HUDEP-2 (cell line): ENCODE data around the gene SLC24A3.
A peak's percentile ranks its signal among the peaks of the same experiment; 100 is the strongest.

Source experiments
- DNase-seq, 76 experiments: peaks; one replicate each; lab custom pipeline; 2025; ENCODE audit not compliant: unreplicated experiment in 76 of 76; lab: John Stamatoyannopoulos, UW

SLC24A3 gene

DNA sequence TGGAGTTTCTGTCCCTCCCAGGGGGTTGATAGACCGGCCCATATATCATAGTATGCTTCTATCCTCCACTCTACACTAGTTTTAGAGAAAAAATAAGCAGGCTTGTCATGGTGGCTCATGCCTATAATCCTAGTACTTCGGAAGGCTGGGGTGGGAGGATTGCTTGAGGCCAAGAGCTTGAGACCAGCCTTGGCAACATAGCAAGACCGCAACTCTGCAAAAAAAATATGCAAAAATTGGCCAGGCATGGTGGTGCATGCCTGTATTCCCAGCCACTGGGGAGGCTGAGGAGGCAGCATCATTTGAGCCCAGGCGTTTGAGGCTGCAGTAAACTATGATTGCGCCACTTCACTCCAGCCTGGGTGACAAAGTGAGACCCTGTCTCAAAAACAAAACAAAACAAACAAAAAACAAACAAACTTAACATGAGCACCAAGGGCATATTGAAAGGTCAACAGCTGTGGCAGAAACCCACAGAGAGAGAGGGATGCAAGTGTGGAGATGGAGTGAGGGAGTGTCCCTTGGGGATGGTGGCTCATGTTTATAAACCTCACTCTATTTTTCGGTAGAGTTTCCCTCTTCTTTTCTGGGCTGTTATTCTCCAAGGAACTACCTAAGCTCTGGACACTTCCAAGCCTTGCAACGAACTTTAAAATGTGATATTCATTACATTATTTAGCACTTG is 24.1 kb downstream of the SLC24A3 start:
- no peak for DNase-seq

DNA sequence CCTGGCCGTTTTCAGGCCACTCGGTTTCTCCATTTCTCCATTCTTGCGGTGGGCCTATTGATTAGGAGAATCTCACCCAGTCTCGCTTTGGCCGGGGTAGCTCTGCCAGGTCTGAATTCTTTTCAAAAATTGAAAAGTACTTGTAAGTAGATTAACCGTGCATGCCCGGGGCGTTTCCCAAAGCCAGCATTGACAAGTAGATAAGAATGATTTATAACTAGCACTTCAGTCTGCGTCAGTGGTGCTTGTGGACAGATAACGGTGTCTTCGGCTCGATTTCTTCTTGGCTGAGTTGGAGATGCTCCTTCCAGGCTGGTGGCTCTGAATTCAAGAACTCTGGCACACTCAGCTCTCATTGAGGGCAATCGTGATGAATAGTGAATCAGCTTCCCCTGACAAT is 29.0 kb downstream of the SLC24A3 start:
- DNase-seq, result peak in 13 of 76 experiments; percentile 1 to 31 (median 9)

DNA sequence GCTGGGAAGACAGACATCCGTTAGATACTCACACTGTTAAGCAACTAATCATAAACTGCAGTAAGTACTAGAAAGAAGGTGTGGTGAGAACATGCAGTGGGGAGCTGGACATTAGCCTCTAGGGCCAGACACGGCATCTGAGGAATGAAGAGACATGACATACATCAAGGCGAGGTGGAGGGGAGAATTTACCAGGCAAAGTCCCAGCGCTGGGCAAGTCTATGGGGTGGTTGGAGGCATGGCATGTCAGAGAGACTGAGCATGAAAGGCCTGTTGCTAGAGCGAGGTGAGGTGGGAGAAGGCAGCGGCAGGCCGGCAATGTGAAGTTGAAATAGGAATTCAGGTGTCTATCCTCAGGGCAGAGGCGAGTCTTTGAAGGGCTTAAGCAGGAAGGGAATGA is 31.8 kb downstream of the SLC24A3 start:
- DNase-seq, result no peak

DNA sequence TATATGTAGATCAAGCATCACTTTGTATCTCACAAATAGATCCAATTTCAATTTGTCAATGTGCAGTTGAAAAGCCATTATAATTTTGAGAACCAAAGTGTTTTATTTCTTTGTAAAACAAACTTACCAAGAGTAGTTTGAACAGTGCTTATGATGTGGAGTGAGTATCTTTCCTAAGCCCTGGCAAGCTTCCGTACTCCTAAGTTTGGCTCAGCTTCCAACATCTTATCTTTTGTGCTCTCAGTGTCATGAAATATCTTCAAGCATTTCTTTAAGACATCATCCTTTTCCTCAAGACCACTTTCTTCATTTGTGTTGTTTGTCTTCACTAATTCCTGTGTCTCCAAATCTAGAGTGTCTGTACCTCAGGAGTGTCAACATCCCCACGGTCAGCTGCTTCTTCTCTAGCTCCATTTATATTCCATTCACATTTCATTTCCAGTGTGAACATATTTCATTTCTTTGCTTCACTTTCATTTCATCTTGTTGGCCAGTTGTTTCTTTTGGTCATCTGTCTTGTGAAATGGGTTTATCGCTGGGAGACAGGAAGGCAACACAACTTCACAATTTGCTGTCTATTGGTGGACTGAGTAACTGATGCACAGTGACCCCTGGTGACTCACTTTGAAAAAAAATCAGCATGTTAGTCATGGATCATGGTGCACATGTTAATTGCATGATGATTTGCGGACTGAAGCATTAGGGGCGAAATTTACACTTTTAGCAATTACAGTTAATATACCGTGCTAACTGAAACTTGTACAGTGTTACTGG is 36.9 kb downstream of the SLC24A3 start:
- DNase-seq, result peak in 2 of 76 experiments; percentile 1 to 6

DNA sequence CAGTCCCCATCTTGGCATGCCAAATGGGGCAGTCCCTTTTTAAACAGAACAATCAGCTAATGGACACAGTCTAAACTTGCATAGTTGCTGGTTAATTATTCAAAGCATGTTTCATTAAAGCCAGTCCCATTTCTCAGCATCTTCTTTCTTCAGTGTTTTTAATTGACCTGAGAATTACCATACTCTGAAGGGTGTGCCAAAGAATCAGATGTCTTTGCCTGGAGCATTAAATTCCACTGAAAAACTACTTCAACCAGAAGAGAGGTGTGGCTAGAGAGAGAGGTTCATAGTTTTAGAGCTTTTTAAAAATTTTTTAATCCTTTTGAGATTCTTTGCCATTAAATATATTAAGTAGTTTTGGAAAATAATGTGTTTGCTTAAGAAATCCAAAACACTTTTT is 37.9 kb downstream of the SLC24A3 start:
- DNase-seq, result no peak

DNA sequence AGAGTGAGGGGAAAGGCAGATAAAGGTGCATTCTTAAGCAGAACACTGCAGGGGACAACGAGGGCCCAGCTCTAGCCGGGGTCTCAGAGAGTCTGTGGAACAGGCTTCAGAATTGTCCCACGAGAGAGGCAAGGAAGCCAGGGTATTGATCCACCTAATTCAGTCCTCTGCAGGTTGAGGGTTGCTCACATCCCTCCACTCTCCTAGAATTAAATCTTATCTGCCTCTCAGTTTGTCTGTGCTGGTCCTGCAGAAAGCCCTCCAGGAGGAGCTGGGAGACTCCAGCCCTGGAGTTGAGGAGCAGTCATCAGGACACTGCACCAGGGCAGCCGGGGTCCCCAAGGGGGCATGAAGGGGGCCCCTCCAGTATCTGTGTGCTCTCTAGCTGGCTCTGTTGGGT is 39.1 kb downstream of the SLC24A3 start:
- DNase-seq, result no peak

DNA sequence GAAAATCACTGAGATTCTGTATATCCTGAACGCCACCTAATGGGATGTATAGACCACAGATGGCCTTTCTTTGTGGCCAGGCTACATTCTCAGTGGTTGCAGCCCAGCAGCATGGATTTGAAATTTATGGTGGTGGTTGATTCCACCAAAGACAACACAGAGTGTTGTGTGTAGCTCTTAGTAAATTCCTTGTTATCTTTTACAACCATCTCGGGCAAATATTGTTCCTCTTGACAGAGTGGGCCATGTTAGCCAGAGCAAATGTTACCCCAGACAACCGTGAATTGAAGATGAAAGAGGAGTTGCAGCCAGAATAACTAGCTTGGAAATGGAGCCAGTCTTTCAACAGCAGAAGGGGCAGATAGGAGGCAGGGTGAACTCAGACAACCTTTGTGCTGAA is 39.5 kb downstream of the SLC24A3 start:
- no peak for DNase-seq

DNA sequence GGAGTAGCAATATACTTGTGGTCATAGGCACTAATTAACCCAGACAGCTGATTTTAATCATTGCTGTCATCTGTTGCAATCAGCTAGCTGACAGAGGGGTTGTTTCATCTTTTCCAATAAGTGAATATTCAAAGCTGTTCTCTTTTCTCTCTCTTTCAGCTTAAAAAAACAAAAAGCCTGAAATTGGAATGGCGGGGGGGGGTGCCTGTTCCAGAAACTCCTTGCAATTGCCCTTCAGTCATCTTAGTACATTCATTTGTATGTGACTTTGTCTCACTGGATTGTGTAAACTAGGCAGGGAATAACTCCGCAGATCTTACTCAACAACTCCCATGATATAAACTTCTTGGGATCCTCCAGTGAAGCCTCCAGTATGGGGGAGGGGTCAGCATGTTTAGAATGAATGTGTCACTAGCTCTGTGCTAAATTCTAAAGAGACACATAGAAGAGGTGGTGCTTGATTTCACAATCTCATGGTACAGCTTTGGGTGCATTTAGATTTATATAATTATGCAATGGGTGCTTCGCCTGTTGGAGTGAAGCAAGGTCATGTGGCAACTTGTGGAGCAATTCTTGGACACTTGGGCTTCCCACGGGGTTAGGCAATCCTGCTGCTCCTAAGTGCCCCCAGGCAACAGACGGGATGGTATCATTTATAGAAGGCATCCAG is 40.1 kb downstream of the SLC24A3 start:
- DNase-seq, result no peak

DNA sequence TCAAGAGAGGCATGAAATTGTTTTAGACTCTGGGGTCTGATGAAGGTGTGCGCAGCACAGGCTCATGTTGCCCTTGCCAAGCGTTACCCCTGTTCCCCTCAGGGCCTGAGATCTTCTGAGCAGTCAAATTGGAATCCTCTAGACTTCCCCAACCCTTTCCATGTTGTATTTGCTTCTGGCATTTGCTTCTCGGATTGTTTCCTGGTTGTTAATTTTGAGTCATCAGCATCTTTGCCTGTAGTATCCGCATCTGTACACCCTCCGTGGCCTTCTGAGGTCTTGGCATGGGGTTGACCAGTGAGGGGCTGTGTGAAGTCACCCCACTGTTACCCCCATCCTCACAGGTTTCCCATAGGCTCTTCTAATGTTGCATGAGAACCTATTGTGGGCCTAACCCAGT is 40.9 kb downstream of the SLC24A3 start:
- no peak for DNase-seq

DNA sequence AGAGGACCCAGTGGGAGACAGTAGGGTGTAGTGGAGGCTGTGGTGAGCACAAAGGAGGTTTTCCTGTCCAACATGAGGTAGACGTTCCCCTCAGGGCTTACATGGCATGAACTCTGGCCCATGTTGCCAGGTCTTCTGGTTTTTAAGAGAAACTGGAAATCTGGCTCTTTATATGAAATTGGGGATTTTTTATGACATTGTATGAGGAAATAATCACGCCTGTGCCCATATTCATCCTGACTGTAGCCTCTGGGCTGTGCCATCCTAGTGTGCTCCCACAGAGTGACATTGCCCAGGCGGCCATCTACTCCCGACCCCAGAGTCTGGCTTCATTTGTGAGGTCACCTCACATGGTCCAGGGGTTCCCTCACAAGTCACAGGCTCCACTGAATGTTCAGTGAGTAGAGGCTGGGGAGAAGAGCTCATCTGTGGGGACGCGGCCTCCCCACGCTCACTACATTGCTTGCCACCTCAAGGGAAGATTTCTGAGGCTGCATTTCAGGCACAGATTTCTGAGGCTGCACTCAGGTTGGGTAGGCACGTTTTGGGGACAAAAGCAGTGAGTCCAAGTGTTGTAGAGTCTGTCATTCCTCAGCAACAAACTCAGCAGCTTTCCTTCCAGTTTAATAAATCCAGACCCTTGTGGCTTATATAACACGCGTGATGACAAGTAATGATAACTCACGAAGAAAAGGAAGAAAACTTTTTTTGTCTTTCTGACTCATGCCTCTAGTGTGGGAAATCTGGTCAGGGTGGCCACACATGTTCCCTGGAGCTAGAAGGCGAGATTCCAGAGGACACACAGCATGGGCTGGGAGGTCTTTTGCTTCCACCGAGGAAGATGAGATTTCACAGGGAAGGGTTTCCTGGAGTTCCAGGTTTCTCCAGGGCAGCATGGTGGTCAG is 41.7 kb downstream of the SLC24A3 start:
- DNase-seq, result no peak

DNA sequence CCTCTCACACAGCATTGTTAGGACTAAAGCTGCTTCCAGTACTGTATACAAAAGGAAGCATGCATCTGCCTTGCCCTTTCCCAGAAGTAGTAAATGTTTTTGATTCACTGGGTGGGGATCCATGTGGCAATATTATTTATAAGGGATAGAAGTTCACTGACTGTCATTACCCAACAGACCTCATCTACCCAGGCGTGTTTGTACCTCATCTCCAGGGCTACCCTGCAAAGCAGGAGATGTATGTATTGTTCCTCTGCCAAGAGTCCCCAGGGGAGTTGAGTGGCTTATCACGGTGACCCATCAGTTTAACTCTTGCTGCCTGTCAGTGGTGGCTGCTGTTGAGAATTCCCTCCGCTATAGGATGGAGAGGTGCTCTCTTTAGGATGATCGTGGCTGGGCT is 42.5 kb downstream of the SLC24A3 start:
- DNase-seq, result no peak

DNA sequence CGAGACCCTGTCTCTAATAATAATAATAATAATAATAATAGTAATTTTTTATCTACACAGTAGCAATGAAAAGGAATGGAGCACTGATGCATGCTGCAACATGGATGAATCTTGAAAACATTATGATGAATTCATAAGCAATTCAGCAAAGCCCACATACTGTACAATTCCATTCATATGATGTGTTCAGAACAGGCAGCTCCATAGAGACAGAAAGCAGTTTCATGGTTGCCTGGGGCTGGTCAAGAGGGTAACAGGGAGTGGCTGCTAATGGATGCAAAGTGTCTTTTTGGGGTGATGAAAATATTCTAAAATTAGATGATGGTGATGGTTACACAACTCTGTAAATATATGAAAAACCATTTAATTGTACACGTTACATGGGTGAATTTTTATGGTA is 43.6 kb downstream of the SLC24A3 start:
- DNase-seq, result no peak

DNA sequence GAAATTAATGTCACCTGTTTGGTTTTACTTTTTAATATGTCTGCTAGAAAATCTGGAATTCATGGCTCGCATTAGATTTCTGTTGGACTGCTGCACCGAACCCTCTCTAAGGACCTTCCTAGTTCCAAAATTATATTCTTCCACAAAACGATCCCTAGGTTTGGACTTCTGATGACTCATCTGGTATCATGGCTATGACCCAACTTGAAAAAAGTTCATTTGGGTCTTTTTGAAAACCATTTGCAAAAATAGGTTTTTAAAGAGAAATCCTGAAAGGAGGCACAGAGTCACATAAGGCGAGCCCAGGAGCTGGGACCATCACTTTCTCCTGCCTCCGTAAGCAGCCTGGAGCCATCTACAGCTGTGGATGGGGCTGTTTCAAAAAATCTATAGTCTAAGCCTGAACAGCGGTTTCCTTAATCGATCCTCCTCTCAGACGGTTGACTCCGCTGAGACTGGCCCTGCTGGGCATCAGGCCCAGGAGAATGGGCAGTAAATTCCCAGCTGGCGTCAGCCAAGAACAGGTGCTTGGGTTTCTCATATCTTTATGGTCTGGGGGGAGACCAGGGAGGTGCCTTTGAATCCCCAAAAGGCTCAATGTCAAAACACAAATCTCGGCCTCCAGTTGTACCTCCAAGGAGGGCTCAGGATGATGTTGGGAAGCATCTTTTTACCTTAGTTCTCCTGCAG is 44.6 kb downstream of the SLC24A3 start:
- no peak for DNase-seq

DNA sequence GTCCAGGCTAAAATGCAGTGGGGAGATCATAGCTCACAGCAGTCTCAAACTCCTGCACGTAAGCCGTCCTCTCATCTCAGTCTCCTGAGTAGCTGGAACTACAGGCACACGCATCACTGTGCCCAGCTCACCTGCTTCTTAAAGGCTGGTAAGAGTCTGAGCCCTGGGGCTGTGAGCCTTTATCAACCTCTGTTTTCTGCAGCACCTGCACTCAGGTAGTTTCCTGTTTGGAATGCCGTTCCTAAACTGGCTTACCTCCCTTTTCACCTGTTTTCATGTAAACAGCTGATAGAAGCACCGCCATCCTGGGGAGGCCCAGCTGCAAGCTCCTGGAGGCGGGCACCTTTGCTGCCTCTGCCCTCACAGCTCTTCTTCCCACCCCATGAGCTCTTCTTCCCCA is 45.4 kb downstream of the SLC24A3 start:
- no peak for DNase-seq

DNA sequence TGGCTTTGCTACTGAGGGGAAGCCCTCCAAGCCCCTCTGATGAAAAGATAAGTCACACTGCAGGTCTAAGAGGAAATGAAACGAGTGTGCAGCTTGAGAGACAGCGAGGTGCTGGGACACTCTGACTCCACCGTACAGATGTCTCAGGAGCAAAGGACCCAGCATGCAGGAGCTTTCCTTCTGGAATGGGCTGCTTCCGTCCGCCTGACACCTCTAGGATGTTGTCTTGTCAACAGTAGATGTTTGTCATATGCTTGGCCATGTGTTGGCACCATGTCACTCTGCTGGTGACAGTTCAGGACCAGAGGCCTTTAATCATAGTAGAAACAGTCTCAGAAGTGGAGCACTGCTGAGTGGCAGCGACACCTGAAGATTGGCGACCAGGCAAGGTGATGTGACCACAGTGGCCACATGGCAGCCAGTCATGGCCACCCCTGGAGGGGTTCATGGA is 46.7 kb downstream of the SLC24A3 start:
- DNase-seq, result no peak

DNA sequence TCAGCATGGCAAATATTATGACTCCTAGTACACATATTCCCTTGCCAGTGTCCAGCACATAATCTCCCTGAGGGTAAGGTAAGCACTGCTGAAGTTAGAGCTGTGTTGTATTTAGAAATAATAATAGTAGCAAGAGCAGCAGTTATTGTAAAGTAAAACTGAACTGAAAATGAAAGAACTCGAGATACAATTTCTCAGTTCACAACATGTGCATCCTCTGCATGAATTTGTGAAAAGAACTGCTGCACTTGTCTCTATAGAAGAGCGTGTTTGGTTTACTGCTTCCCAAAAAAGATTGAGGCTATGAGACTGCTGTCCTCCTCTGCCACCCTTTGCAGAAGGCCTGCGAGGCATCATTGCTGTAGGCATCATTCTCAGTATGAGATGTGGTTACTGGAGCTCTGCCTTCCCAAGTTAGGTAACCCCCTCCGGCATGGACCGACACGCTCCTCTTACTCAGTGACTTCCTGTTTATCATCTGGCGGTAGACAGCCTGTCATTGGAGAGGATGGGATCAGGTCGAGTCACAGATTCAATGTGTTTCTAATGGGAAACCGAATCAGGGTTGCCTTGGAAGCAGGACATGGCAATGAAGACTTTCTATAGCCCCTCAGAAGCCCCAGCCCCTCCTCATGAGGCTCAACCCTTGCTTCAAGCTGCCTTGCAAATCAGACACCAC is 48.1 kb downstream of the SLC24A3 start:
- DNase-seq, result no peak

DNA sequence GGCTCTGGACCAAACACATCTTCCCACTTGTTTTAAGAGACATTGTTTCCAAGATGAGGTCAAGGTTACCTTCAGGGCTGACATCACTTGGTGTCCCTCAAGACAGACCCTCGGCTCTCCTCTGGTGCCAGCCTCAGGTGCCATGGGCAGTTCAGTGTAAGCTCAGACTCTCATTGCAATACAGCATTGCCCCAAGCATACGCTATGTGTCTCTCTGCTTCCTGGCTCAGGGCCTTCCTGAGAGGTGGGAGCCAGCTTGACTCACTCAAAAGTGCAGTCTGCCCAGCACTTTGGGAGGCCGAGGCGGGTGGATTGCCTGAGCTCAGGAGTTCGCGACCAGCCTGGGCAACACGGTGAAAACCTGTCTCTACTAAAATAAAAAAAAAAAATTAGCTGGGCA is 51.7 kb downstream of the SLC24A3 start:
- DNase-seq, result no peak

DNA sequence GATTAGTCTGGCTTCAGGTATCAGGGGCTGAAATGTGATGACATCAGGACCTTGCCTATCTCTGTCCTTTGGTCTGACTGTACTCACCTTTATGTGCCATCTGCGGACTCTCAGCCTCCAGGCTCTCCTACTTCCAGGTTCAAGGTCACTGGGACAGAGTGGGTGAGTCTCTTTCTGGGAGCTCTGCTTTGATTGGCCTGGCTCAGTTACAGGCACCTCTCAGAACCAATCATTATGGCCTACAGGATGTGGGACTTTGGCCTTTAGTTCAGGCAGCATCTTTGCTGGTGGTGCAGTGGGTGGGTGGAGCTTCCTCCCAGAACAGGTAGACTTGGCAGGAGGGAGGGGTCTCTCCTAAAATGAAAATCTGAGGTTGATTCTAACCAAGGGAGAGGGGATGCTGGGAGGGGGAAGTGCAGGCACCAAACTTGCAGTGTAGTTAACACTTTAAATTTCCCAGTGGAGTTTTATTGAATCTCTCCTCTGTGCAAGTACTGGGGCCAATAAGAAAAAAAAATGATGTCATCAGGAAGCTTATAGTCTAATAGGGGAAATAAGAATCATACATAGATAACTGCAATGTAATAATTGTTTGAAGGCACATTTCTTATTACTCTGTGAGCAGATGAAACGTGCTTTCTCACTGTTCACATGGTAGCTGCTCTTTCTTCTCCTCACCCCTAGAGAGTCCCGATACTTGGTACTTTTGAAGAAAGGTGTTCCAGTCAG is 53.4 kb downstream of the SLC24A3 start:
- peak in 1 of 76 experiments; percentile 0 for DNase-seq

DNA sequence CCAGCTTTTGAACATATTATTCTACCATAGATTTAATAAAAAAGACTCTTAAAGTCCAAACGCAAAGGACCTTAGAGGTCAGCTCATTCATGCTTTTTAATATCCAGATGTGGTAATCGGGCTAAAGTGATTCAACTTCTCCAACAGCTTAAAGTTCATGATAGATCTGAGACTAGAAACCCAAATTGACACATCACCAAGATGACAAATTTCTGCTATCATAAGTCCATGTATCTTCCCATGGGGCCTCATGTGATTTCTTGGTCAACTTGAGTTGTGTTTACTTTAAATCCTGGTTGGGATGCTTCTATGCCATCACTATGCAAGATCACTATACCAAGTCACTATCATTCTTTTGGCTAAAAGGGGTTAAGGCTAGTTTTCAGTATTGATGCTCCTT is 56.0 kb downstream of the SLC24A3 start:
- no peak for DNase-seq
